Breast epithelium (tissue), 4 donors: ENCODE measurements around the gene RIPOR1. TPM values are rescaled to one million over a fixed set of nuclear protein-coding genes. Genes with fewer than 3 reads are reported as not detected.
"Not testable (repeated sequence)": the region's sequence is repeated elsewhere in the genome, so short reads cannot be mapped to it uniquely, and the experiment has no call there.

Experiments used
- DNase-seq, 2 donors: peaks; one replicate each; pipeline ENCODE4 v3.0.0-alpha.2; 2019; ENCODE audit warnings: low spot score in 2 of 2
- H3K27ac ChIP-seq, 2 donors: fragments of 200-600 bp; sonication (generic) in 1 of 2; one replicate each; pipeline ENCODE4 v1.5.1; 2016 to 2019; ENCODE audit warnings: mild to moderate bottlenecking in 1 of 2
- H3K27me3 ChIP-seq, 2 donors: fragments of 200-600 bp; sonication (generic) in 1 of 2; one replicate each; pipeline versions ENCODE4 v1.5.1 to v1.6.0; 2017 to 2019; ENCODE audit warnings: control low read depth in 1 of 2, mild to moderate bottlenecking in 1 of 2
- H3K36me3 ChIP-seq: fragments of 200-600 bp; one replicate; pipeline ENCODE4 v1.5.1; 2019
- H3K4me1 ChIP-seq, 2 donors: fragments of 200-600 bp; sonication (generic); one replicate each; pipeline ENCODE4 v1.5.1; 2016 to 2019; ENCODE audit warnings: control low read depth in 1 of 2
- H3K4me3 ChIP-seq, 3 donors: fragments of 200-600 bp; sonication (generic); 1 replicate in 2 of 3; 2 replicates in 1 of 3; pipeline ENCODE4 v1.5.1; 2016 to 2019; ENCODE audit warnings: mild to moderate bottlenecking in 3 of 3, moderate library complexity in 2 of 3
- H3K9me3 ChIP-seq, 2 donors: fragments of 200-600 bp; sonication (generic) in 1 of 2; one replicate each; pipeline ENCODE4 v1.5.1; 2016 to 2019; ENCODE audit warnings: control low read depth in 1 of 2
- POLR2A ChIP-seq: fragments of 450-650 bp; IDR thresholded peaks from one replicate; pipeline ENCODE4 v1.6.1; 2016; ENCODE audit warnings: antibody characterized with exemption, mild to moderate bottlenecking, moderate library complexity
- POLR2AphosphoS5 ChIP-seq, 3 donors: sonication (generic); formaldehyde crosslinking; IDR thresholded peaks; one replicate each; pipeline ENCODE4 v1.6.1; 2017; ENCODE audit warnings: antibody characterized with exemption in 3 of 3
- intact Hi-C: fragments of 100-400 bp; cut with DNase I; formaldehyde crosslinking; loops from one replicate; pipeline ENCODE4 v1.15.1; 2023; ENCODE audit warnings: low total_unique reads
- total RNA-seq, 3 donors: library from RNA; depleted of rRNA; stranded (reverse); fragments of >200 nt; gene quantifications; one replicate each; pipeline ENCODE4 v1.1.0, GENCODE V29; 2016
- TF ChIP-seq, protein P1 (sequence below), 3 donors: fragments of 450-650 bp; IDR thresholded peaks; one replicate each; pipeline ENCODE4 v1.5.1; 2016 to 2017; ENCODE audit warnings: antibody characterized with exemption in 3 of 3, mild to moderate bottlenecking in 3 of 3, moderate library complexity in 3 of 3

RIPOR1 gene
- total RNA-seq, 3 donors from 2014 or later, result 32.0 to 50.5 (median 33.4) TPM

- Histone ChIP-seq H3K4me1 (peaks cover 0 to 8% of the 10 kb centered on the region in 2 donors), H3K4me3 (no peak overlapping the region), H3K27me3 (no peaks in the 10 kb centered on the region), H3K27ac (no peak overlapping the region), H3K9me3 (no peaks in the 10 kb centered on the region), H3K36me3 (no peaks in the 10 kb centered on the region)
- TF ChIP-seq POLR2A, result no peak
- TF ChIP-seq POLR2AphosphoS5 (IDR thresholded peaks at IDR 0.05), result no peak
- TF ChIP-seq, protein P1, sequence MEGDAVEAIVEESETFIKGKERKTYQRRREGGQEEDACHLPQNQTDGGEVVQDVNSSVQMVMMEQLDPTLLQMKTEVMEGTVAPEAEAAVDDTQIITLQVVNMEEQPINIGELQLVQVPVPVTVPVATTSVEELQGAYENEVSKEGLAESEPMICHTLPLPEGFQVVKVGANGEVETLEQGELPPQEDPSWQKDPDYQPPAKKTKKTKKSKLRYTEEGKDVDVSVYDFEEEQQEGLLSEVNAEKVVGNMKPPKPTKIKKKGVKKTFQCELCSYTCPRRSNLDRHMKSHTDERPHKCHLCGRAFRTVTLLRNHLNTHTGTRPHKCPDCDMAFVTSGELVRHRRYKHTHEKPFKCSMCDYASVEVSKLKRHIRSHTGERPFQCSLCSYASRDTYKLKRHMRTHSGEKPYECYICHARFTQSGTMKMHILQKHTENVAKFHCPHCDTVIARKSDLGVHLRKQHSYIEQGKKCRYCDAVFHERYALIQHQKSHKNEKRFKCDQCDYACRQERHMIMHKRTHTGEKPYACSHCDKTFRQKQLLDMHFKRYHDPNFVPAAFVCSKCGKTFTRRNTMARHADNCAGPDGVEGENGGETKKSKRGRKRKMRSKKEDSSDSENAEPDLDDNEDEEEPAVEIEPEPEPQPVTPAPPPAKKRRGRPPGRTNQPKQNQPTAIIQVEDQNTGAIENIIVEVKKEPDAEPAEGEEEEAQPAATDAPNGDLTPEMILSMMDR (IDR thresholded peaks at IDR 0.05), result no peak
- intact Hi-C loops, result loop anchor here (10.0 kb wide), 1 partner anchor 392 kb away; no protein-coding TSS in a partner anchor
- no peak for DNase-seq
Measured at GRCh38 chr16:67533024-67533560, 4.5 kb downstream of the RIPOR1 start.

GRCh38 chr16:67533987-67534386, 5.4 kb downstream of the RIPOR1 start:
- intact Hi-C loops, result loop anchor here (10.0 kb wide), 1 partner anchor 391 kb away; no protein-coding TSS in a partner anchor
- H3K4me1 ChIP-seq, result peaks cover 3 to 14% of the 10 kb centered on the region in 2 donors
- H3K9me3 ChIP-seq, result not testable (repeated sequence)

GRCh38 chr16:67534431-67534830, 5.8 kb downstream of the RIPOR1 start:
- H3K9me3 ChIP-seq, result no peaks in the 10 kb centered on the region
- H3K4me1 ChIP-seq, result peaks cover 3 to 15% of the 10 kb centered on the region in 2 donors
- DNase-seq, result no peak
- no peaks in the 10 kb centered on the region for H3K27me3 ChIP-seq
- no peaks in the 10 kb centered on the region for H3K36me3 ChIP-seq
- no peak overlapping the region for H3K27ac ChIP-seq
- intact Hi-C loops, result loop anchor here (10.0 kb wide), 1 partner anchor 390 kb away; no protein-coding TSS in a partner anchor
- TF ChIP-seq POLR2AphosphoS5 (IDR thresholded peaks at IDR 0.05) (no peak), POLR2A (no peak)
- TF ChIP-seq, protein P1 (IDR thresholded peaks at IDR 0.05), result no peak
- H3K4me3 ChIP-seq, result no peak overlapping the region

More at GRCh38 chr16:67533987-67534386, 5.4 kb downstream of the RIPOR1 start:
- H3K36me3 ChIP-seq, H3K27ac ChIP-seq, H3K4me3 ChIP-seq, H3K27me3 ChIP-seq, DNase-seq: not testable (repeated sequence)

GRCh38 chr16:67535201-67535600, 6.6 kb downstream of the RIPOR1 start:
- DNase-seq, result no peak
- no peak overlapping the region for H3K27ac ChIP-seq
- peaks cover 3 to 15% of the 10 kb centered on the region in 2 donors for H3K4me1 ChIP-seq
- TF ChIP-seq POLR2A (no peak), POLR2AphosphoS5 (IDR thresholded peaks at IDR 0.05) (no peak)
- TF ChIP-seq, protein P1 (IDR thresholded peaks at IDR 0.05), result no peak
- no peaks in the 10 kb centered on the region for H3K27me3 ChIP-seq
- intact Hi-C loops, result loop anchor here (5.0 to 10.0 kb wide), 2 partner anchors 122 to 390 kb away; no protein-coding TSS in a partner anchor
- no peaks in the 10 kb centered on the region for H3K36me3 ChIP-seq
- H3K4me3 ChIP-seq, result no peak overlapping the region
- H3K9me3 ChIP-seq, result no peaks in the 10 kb centered on the region

DNA sequence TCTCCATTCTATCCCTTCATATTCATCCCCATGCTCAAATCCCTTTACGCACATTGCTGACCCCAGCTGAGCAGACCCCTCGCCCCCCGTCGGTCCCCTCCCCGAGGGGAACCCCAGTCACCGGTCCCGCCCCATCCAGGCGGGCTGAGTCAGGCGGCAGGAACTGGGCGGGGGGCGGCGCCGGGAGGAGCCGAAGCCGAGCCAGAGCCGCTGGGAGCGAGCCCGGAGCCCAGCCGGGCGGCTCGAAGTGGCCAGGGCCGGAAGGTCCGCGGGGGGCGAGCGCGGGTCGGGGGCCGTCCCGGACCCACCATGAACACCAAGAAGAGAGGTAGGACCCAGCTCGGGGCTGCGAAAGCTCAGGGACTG, 8.6 kb downstream of the RIPOR1 start:
- intact Hi-C loops, result loop anchor here (5.0 to 10.0 kb wide), 2 partner anchors 120 to 388 kb away; no protein-coding TSS in a partner anchor
- Histone ChIP-seq H3K4me3 (peak overlapping the region; percentile 77 to 91 (median 85)), H3K4me1 (peaks cover 3 to 7% of the 10 kb centered on the region in 2 donors), H3K9me3 (no peaks in the 10 kb centered on the region), H3K36me3 (no peaks in the 10 kb centered on the region), H3K27me3 (no peaks in the 10 kb centered on the region), H3K27ac (peak overlapping the region; percentile 81 to 96)
- TF ChIP-seq, protein P1 (IDR thresholded peaks at IDR 0.05), result no peak
- TF ChIP-seq POLR2A, result no peak
- peak in 1 of 3 donors; percentile 28 for TF ChIP-seq POLR2AphosphoS5 (IDR thresholded peaks at IDR 0.05)
- DNase-seq, result no peak
